22Rv1 (cell line): ENCODE data around the gene PLS3.

Source experiments
- ZFX ChIP-seq: fragments of 450-650 bp; IDR thresholded peaks from 2 replicates; pipeline ENCODE4 v1.6.1; 2017; ENCODE audit warnings: antibody characterized with exemption, borderline replicate concordance
- TF ChIP-seq, protein P1 (sequence below): fragments of 450-650 bp; IDR thresholded peaks from 2 replicates; pipeline ENCODE4 v1.5.1; 2017; ENCODE audit warnings: mild to moderate bottlenecking

DNA sequence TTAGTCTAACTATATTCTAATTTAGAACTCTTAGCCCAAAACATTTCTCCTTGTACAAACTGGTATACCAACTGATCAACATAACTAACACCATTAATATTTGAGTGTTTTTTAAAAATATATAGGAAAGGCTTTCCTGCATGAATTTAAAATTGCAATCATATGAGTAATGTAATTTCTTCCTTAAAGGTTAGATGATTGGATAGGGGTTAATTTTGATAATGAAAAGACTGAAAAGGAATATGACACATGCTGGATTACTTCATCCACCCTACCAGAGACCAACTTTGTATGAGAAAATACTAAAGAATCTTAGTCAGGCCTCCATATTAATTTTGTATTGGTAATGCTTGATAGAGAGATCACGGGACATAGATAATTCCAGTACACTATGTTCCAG, 25.1 kb upstream of the PLS3 start:
- TF ChIP-seq, protein P1, sequence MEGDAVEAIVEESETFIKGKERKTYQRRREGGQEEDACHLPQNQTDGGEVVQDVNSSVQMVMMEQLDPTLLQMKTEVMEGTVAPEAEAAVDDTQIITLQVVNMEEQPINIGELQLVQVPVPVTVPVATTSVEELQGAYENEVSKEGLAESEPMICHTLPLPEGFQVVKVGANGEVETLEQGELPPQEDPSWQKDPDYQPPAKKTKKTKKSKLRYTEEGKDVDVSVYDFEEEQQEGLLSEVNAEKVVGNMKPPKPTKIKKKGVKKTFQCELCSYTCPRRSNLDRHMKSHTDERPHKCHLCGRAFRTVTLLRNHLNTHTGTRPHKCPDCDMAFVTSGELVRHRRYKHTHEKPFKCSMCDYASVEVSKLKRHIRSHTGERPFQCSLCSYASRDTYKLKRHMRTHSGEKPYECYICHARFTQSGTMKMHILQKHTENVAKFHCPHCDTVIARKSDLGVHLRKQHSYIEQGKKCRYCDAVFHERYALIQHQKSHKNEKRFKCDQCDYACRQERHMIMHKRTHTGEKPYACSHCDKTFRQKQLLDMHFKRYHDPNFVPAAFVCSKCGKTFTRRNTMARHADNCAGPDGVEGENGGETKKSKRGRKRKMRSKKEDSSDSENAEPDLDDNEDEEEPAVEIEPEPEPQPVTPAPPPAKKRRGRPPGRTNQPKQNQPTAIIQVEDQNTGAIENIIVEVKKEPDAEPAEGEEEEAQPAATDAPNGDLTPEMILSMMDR = no peak
- TF ChIP-seq ZFX = no peak
